Activated CD8-positive, alpha-beta memory T cell treated with anti-CD3 and anti-CD28 coated beads, Interleukin-2, amount 50 U/mL, for 4 hours (primary cell): Measurements from ENCODE around the gene MAX.
"Not testable (repeated sequence)": the region's sequence is repeated elsewhere in the genome, so short reads cannot be mapped to it uniquely, and the experiment has no call there.

Experiments used
- DNase-seq: peaks from one replicate; pipeline ENCODE4 v3.0.0-alpha.2; 2020

Gene MAX

DNA sequence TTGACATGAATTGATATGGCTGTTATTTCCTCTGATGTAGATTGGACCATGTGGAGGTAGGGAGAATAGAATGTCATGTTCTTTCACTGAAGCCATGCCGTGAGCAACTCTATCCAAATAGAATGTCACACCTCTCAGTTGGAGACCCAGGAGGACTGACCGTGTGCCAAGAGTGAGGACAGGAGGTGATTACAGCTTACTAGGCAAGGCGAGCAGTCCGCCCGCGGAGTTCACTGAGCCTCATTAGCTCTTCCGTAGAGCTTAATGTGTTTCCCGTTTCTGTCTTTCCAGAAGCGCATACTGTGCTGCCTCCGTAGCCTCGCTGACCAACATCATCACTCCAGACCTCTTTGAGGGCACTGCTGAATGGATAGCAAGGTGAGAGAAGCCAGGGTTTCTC is 70.0 kb downstream of the MAX start:
- DNase-seq, result no peak

DNA sequence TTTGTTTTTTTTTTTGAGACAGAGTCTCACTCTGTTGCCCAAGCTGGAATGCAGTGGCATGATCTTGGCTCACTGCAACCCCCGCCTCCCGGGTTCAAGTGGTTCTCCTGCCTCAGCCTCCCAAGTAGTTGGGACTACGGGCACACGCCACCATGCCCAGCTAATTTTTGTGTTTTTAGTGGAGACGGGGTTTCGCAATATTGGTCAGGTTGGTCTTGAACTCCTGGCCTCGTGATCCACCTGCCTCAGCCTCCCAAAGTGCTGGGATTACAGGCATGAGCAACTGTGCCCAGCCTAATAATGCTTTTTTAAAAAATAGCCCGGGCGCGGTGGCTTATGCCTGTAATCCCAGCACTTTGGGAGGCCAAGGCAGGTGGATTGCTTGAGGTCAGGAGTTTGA is 71.0 kb downstream of the MAX start:
- not testable (repeated sequence) for DNase-seq

DNA sequence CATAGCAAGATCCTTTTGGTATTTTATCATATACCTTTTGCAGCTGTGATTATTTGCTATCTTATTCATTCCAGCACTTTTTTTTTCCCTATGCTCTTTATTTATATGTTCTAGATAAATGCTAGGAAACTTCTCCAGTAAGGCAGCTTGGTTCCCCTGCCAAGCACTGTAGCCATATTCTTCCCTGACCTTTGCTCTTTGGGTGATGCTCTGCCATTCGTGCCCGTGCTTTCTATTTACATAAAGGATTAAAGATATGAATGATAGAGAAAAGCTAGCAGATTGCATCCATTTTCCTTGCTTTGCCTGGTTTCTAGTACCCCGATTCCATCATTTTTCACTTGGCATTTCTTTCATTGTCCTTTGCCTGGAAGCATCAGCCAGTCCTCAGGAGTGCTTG is 73.4 kb downstream of the MAX start:
- DNase-seq, result no peak

GRCh38 chr14:65027127-65027799 is 75.1 kb downstream of the MAX start:
- DNase-seq, result no peak

- no peak for DNase-seq
Measured at GRCh38 chr14:65026526-65026925, 75.8 kb downstream of the MAX start.

DNA sequence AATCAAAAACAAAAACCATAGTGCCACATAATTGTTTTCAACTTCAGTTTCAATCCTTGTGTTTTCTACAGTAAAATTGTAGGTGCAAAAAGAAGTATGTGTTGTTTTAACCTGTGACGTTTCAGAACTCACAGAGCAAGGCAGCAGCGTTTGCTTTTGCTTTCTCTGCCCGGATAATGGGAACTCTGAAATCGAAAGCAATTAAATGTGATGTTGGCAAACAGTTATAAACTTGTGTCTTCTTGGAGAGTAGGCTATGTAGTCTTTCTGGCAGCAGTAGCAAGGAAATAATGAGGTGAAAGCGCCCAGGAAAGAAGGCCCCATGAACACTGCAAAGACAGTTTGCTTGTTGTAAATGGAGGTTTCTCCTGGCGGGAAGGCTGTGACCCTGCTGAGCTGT is 76.5 kb downstream of the MAX start:
- DNase-seq, result no peak
